ENCODE data around the gene GALM. TPM values are rescaled to one million over a fixed set of nuclear protein-coding genes. Genes with fewer than 3 reads are reported as not detected.

The GALM gene
- total and polyA plus RNA-seq, 7 experiments from 2014 or later, result 4.3 to 52.5 (median 14.4) TPM

DNA sequence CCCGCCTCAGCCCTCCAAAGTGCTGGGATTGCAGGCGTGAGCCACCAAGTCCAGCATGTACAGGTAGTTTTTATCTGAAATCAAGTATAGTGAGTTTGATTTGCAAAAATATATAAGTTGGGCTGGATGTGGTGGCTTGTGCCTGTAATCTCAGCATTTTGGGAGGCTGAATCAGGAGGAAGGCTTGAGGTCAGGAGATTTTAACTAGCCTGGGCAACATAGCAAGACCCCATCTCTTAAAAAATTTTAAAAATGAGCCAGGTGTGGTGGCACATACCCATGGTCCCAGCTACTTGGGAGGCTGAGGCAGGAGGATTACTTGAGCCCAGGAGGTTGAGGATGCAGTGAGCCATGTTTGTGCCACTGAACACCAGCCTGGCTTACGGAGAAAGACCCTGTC, 5.6 kb upstream of the GALM start:
- Histone ChIP-seq H3K36me3 (ENCODE audit: control insufficient read depth in 2 of 3, insufficient read depth in 3 of 3, low read length in 3 of 3) (no peaks in the 10 kb centered on the region), H3K4me3 (ENCODE audit: low read length) (no peak overlapping the region), H3K9me3 (ENCODE audit: control insufficient read depth in 2 of 3, low read length in 3 of 3) (no peaks in the 10 kb centered on the region), H3K27ac (ENCODE audit: low read depth, low read length) (no peak overlapping the region), H3K27me3 (ENCODE audit: control insufficient read depth in 2 of 2, insufficient read depth in 2 of 2, low read length in 2 of 2) (no peaks in the 10 kb centered on the region), H3K4me1 (ENCODE audit: control insufficient read depth in 2 of 2, insufficient read depth in 2 of 2, low read length in 2 of 2) (peaks cover 0 to 16% of the 10 kb centered on the region in 2 donors)
- Mint-ChIP-seq H3K9me3 (peaks cover 0 to 7% (median 0%) of the 10 kb centered on the region in 11 donors), H3K27me3 (no peaks in the 10 kb centered on the region), H3K36me3 (peaks cover 0 to 8% (median 0%) of the 10 kb centered on the region in 5 donors), H3K4me3 (no peak overlapping the region), H3K27ac (no peak overlapping the region), H3K4me1 (peaks cover 0 to 57% (median 11%) of the 10 kb centered on the region in 7 donors)
- intact Hi-C loops (cut with micrococcal nuclease), result loop anchor here in 1 of 2 donors (10.0 kb wide), 1 partner anchor 215 kb away; the partner anchor contains the start of genes DHX57 and MORN2
- POLR2A ChIA-PET, result interaction anchor here (0.6 kb wide), 1 partner anchor 80 kb away, joined by 5 read pairs; no protein-coding TSS in a partner anchor
- CTCF ChIA-PET, result no interaction called here
- DNase-seq, result no peak
- no peak for ATAC-seq

DNA sequence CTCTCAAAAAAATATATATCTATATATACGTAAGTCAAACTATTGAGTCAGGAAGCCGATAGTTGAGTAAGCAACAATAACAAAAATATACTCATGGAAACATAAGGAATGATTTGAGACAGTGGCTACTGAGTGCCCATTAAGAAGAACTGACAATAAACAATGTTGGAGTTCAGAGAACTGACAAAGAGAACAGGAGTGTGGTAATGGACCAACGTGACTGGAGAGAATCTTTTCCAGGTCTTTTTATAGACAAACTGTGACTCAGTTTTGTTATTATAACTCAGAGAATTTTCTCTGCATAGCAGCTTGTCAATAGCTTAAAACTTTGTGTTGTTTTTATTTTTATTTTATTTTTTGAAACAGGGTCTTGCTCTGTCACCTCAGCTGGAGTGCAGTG, 4.6 kb upstream of the GALM start:
- CTCF ChIA-PET, result no interaction called here
- intact Hi-C loops (cut with micrococcal nuclease), result loop anchor here in 1 of 2 donors (10.0 kb wide), 1 partner anchor 213 kb away; the partner anchor contains the start of genes DHX57 and MORN2

DNA sequence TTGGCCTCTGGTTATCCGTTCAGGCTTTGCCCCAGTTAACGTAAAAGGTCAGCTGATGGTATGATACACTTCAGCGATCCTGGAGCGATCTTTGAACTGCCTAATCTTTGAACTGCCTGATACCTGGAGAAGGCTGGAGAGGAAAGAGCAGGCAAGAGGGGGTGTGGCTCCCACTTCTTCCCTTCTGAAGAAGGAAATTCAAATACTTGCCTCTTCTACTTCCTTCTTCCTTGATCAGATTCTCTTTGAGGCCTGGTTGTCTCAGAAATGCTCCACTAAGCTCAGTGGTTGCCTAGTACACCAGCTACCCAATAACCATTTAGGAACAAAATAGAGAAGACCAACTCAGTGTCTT, 619 bp downstream of the GALM start:
- H3K4me3 ChIP-seq (ENCODE audit: low read length), result peak overlapping the region; percentile 76
- peaks cover 0 to 6% (median 0%) of the 10 kb centered on the region in 3 experiments for H3K36me3 ChIP-seq (ENCODE audit: control insufficient read depth in 2 of 3, insufficient read depth in 3 of 3, low read length in 3 of 3)
- CTCF ChIA-PET, result interaction anchor here (0.6 to 2.4 kb wide), 6 partner anchors 14 to 85 kb away, joined by 3 to 10 read pairs (median 5); partner anchors contain the start of gene HNRNPLL
- DNase-seq (peak in 5 of 9 donors; percentile 23 to 38 (median 37)), ATAC-seq (peak; percentile 55)
- H3K9me3 ChIP-seq (ENCODE audit: control insufficient read depth in 2 of 3, low read length in 3 of 3), result no peaks in the 10 kb centered on the region
- Mint-ChIP-seq H3K4me3 (peak overlapping the region; percentile 85 to 97 (median 90)), H3K36me3 (peaks cover 0 to 26% (median 0%) of the 10 kb centered on the region in 5 donors), H3K4me1 (peaks cover 33 to 77% (median 58%) of the 10 kb centered on the region in 7 donors), H3K27ac (peak overlapping the region; percentile 82 to 96 (median 92)), H3K9me3 (no peaks in the 10 kb centered on the region), H3K27me3 (no peaks in the 10 kb centered on the region)
- peaks cover 9 to 48% of the 10 kb centered on the region in 2 donors for H3K4me1 ChIP-seq (ENCODE audit: control insufficient read depth in 2 of 2, insufficient read depth in 2 of 2, low read length in 2 of 2)
- POLR2A ChIA-PET, result interaction anchor here (0.7 to 4.0 kb wide), 21 partner anchors 10 to 462 kb away, joined by 3 to 30 read pairs (median 5); partner anchors contain the start of genes HNRNPLL and SRSF7
- H3K27me3 ChIP-seq (ENCODE audit: control insufficient read depth in 2 of 2, insufficient read depth in 2 of 2, low read length in 2 of 2), result no peaks in the 10 kb centered on the region
- H3K27ac ChIP-seq (ENCODE audit: low read depth, low read length), result peak overlapping the region; percentile 75
- intact Hi-C loops (cut with micrococcal nuclease), result loop anchor here (1.0 to 10.0 kb wide), 11 partner anchors 23 to 1700 kb away; partner anchors contain the start of genes SOS1 (in 2 of the 2), SRSF7 (in 2 of the 2), ATL2 (in 1 of the 2) and DHX57 (in 1 of the 2)

More for the DNA sequence above, 4.6 kb upstream of the GALM start:
- Histone ChIP-seq H3K36me3 (ENCODE audit: control insufficient read depth in 2 of 3, insufficient read depth in 3 of 3, low read length in 3 of 3) (peaks cover 0 to 6% (median 0%) of the 10 kb centered on the region in 3 experiments), H3K4me3 (ENCODE audit: low read length) (no peak overlapping the region), H3K27ac (ENCODE audit: low read depth, low read length) (no peak overlapping the region), H3K9me3 (ENCODE audit: control insufficient read depth in 2 of 3, low read length in 3 of 3) (no peaks in the 10 kb centered on the region), H3K27me3 (ENCODE audit: control insufficient read depth in 2 of 2, insufficient read depth in 2 of 2, low read length in 2 of 2) (no peaks in the 10 kb centered on the region), H3K4me1 (ENCODE audit: control insufficient read depth in 2 of 2, insufficient read depth in 2 of 2, low read length in 2 of 2) (peaks cover 0 to 16% of the 10 kb centered on the region in 2 donors)
- POLR2A ChIA-PET, result no interaction called here
- no peaks in the 10 kb centered on the region for H3K27me3 Mint-ChIP-seq
- no peak overlapping the region for H3K4me3 Mint-ChIP-seq
- ATAC-seq (no peak), DNase-seq (no peak)
- peak overlapping the region in 1 of 9 donors; percentile 44 for H3K27ac Mint-ChIP-seq
- peaks cover 0 to 8% (median 0%) of the 10 kb centered on the region in 5 donors for H3K36me3 Mint-ChIP-seq
- peaks cover 5 to 53% (median 17%) of the 10 kb centered on the region in 7 donors for H3K4me1 Mint-ChIP-seq
- peaks cover 0 to 7% (median 0%) of the 10 kb centered on the region in 11 donors for H3K9me3 Mint-ChIP-seq

DNA sequence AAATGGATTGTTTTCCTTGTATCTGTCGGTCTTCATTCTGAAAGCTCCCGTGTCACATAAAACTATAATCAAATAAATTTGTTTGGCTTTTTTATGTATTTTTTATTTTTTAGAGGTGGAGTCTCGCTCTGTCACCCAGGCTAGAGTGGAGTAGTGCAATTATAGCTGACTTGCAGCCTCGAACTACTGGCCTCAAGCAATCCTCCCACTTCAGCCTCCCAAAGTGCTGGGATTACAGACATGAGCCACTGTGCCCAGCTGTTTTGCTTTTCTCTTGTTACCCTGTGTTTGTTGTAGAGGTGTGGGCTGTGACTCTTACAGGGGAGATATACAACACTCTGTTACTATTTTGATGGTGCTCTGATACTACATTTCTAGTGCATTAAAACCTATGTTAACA, 2.2 kb downstream of the GALM start:
- intact Hi-C loops (cut with micrococcal nuclease), result loop anchor here (5.0 to 10.0 kb wide), 5 partner anchors 86 to 549 kb away; partner anchors contain the start of genes SOS1 (in 2 of the 2), DHX57 (in 1 of the 2) and MORN2 (in 1 of the 2)
- no peaks in the 10 kb centered on the region for H3K9me3 ChIP-seq (ENCODE audit: control insufficient read depth in 2 of 3, low read length in 3 of 3)
- H3K4me1 Mint-ChIP-seq, result peaks cover 36 to 80% (median 66%) of the 10 kb centered on the region in 7 donors
- no peaks in the 10 kb centered on the region for H3K27me3 ChIP-seq (ENCODE audit: control insufficient read depth in 2 of 2, insufficient read depth in 2 of 2, low read length in 2 of 2)
- peaks cover 0 to 36% (median 3%) of the 10 kb centered on the region in 5 donors for H3K36me3 Mint-ChIP-seq
- H3K27ac Mint-ChIP-seq, result peak overlapping the region; percentile 82 to 96 (median 92)
- peaks cover 9 to 57% of the 10 kb centered on the region in 2 donors for H3K4me1 ChIP-seq (ENCODE audit: control insufficient read depth in 2 of 2, insufficient read depth in 2 of 2, low read length in 2 of 2)
- no peak overlapping the region for H3K27ac ChIP-seq (ENCODE audit: low read depth, low read length)
- H3K27me3 Mint-ChIP-seq, result no peaks in the 10 kb centered on the region
- peak overlapping the region; percentile 85 to 97 (median 90) for H3K4me3 Mint-ChIP-seq
- DNase-seq (no peak), ATAC-seq (no peak)
- H3K9me3 Mint-ChIP-seq, result no peaks in the 10 kb centered on the region
- H3K36me3 ChIP-seq (ENCODE audit: control insufficient read depth in 2 of 3, insufficient read depth in 3 of 3, low read length in 3 of 3), result peaks cover 0 to 6% (median 0%) of the 10 kb centered on the region in 3 experiments
- ChIA-PET CTCF (interaction anchor here (0.9 to 2.4 kb wide), 3 partner anchors 63 to 86 kb away, joined by 3 to 10 read pairs (median 6); partner anchors contain the start of gene HNRNPLL), POLR2A (interaction anchor here (0.8 to 4.0 kb wide), 13 partner anchors 9 to 457 kb away, joined by 3 to 30 read pairs (median 8); partner anchors contain the start of genes HNRNPLL and SRSF7)
- peak overlapping the region; percentile 76 for H3K4me3 ChIP-seq (ENCODE audit: low read length)

DNA sequence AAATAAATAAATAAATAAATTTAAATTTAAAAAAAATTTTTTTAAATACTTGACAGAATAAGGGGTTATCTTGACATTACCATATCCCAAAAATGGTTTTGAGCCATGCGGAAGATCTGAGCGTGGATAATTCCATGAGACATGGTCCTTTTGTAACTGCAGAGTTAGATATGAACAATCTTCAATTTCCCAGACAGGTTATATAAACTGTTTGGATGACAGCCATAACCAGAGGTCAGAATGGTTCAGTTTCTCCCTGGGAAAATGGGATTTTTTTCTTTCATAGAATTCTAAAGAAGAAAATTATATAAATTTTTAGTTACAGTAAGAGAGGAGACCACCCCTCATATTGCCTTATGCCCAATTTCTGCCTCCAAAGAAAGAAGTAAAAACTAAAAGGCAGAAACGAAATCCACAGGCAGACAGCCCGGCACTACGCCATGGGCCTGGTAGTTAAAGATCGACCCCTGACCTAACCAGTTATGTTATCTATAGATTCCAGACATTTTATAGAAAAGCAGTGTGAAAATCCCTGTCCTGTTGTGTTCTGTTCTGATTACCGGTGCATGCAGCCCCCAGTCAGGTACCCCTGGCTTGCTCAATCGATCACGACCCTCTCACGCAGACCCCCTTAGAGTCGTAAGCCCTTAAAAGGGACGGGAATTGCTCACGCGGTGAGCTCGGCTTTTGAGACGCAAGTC, 3.0 kb downstream of the GALM start:
- Histone ChIP-seq H3K9me3 (ENCODE audit: control insufficient read depth in 2 of 3, low read length in 3 of 3) (no peaks in the 10 kb centered on the region), H3K27me3 (ENCODE audit: control insufficient read depth in 2 of 2, insufficient read depth in 2 of 2, low read length in 2 of 2) (no peaks in the 10 kb centered on the region), H3K4me3 (ENCODE audit: low read length) (no peak overlapping the region), H3K27ac (ENCODE audit: low read depth, low read length) (no peak overlapping the region), H3K4me1 (ENCODE audit: control insufficient read depth in 2 of 2, insufficient read depth in 2 of 2, low read length in 2 of 2) (peaks cover 9 to 49% of the 10 kb centered on the region in 2 donors), H3K36me3 (ENCODE audit: control insufficient read depth in 2 of 3, insufficient read depth in 3 of 3, low read length in 3 of 3) (peaks cover 0 to 6% (median 0%) of the 10 kb centered on the region in 3 experiments)
- H3K4me1 Mint-ChIP-seq, result peaks cover 40 to 80% (median 66%) of the 10 kb centered on the region in 7 donors
- no peaks in the 10 kb centered on the region for H3K9me3 Mint-ChIP-seq
- DNase-seq (no peak), ATAC-seq (no peak)
- H3K27me3 Mint-ChIP-seq, result no peaks in the 10 kb centered on the region
- ChIA-PET POLR2A (no interaction called here), CTCF (no interaction called here)
- intact Hi-C loops (cut with micrococcal nuclease), result loop anchor here (5.0 to 10.0 kb wide), 5 partner anchors 87 to 548 kb away; partner anchors contain the start of genes SOS1 (in 2 of the 2), DHX57 (in 1 of the 2) and MORN2 (in 1 of the 2)
- H3K4me3 Mint-ChIP-seq, result peak overlapping the region in 3 of 10 donors; percentile 3 to 71 (median 58)
- peak overlapping the region in 3 of 9 donors; percentile 59 to 77 (median 67) for H3K27ac Mint-ChIP-seq
- peaks cover 0 to 39% (median 8%) of the 10 kb centered on the region in 5 donors for H3K36me3 Mint-ChIP-seq

DNA sequence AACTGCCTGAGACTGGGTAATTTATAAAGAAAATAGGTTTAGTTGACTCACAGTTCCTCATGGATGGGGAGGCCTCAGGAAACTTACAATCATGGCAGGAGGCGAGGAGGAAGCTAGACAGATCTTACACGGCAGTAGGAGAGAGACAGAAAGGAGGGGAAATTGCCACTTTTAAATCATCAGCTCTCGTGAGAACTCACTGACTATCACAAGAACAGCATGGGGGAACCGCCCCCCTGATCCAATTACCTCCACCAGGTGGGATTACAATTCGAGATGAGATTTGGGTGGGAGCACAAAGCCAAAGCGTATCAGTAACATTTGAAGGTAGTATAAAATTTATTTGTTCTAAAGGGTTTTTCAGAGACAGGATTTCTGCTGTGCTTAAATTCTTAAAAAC, 5.4 kb downstream of the GALM start:
- Mint-ChIP-seq H3K36me3 (peaks cover 0 to 47% (median 18%) of the 10 kb centered on the region in 5 donors), H3K9me3 (no peaks in the 10 kb centered on the region), H3K27ac (peak overlapping the region in 8 of 9 donors; percentile 12 to 82 (median 64)), H3K4me3 (peak overlapping the region in 1 of 10 donors; percentile 40), H3K27me3 (no peaks in the 10 kb centered on the region), H3K4me1 (peaks cover 35 to 79% (median 56%) of the 10 kb centered on the region in 7 donors)
- H3K4me3 ChIP-seq (ENCODE audit: low read length), result no peak overlapping the region
- intact Hi-C loops (cut with micrococcal nuclease), result no loop called here
- no peaks in the 10 kb centered on the region for H3K27me3 ChIP-seq (ENCODE audit: control insufficient read depth in 2 of 2, insufficient read depth in 2 of 2, low read length in 2 of 2)
- H3K27ac ChIP-seq (ENCODE audit: low read depth, low read length), result no peak overlapping the region
- ChIA-PET CTCF (interaction anchor here (1.6 kb wide), 1 partner anchor 68 kb away, joined by 5 read pairs; the partner anchor contains the start of gene HNRNPLL), POLR2A (interaction anchor here (1.2 kb wide), 1 partner anchor 19 kb away, joined by 3 read pairs; no protein-coding TSS in a partner anchor)
- H3K4me1 ChIP-seq (ENCODE audit: control insufficient read depth in 2 of 2, insufficient read depth in 2 of 2, low read length in 2 of 2), result peaks cover 9 to 44% of the 10 kb centered on the region in 2 donors
- DNase-seq, result no peak
- peaks cover 0 to 6% (median 4%) of the 10 kb centered on the region in 3 experiments for H3K36me3 ChIP-seq (ENCODE audit: control insufficient read depth in 2 of 3, insufficient read depth in 3 of 3, low read length in 3 of 3)
- H3K9me3 ChIP-seq (ENCODE audit: control insufficient read depth in 2 of 3, low read length in 3 of 3), result no peaks in the 10 kb centered on the region
- no peak for ATAC-seq

All from naive thymus-derived CD4-positive, alpha-beta T cell (primary cell).